ENCODE results near the gene ETNK2. TPM values are rescaled to one million over a fixed set of nuclear protein-coding genes. Genes with fewer than 3 reads are reported as not detected.

ETNK2 gene
- total and polyA plus RNA-seq, 2 of the 13 experiments (the other 11 are each of a cell fraction or from before 2014, with no cell fraction given) = 15.5 to 42.8 TPM

GRCh38 chr1:204102029-204102611 is 49.7 kb downstream of the ETNK2 start (continued):
- TF ChIP-seq ZNF276 (CRISPR knock-in tag; IDR thresholded peaks at IDR 0.05; ENCODE audit: low read depth) = no peak
- no peak for TF ChIP-seq HOXD1 (CRISPR knock-in tag; IDR thresholded peaks at IDR 0.05)
- TF ChIP-seq BRD4 (CRISPR knock-in tag; IDR thresholded peaks at IDR 0.05) = no peak
- TF ChIP-seq SNAI1 (CRISPR knock-in tag; IDR thresholded peaks at IDR 0.05; ENCODE audit: borderline replicate concordance) = no peak
- no peak for TF ChIP-seq SP4 (CRISPR knock-in tag; IDR thresholded peaks at IDR 0.05)
- TF ChIP-seq PATZ1 (CRISPR knock-in tag; IDR thresholded peaks at IDR 0.05) = peak; percentile 80
- TF ChIP-seq ZNF747 (CRISPR knock-in tag; IDR thresholded peaks at IDR 0.05; ENCODE audit: borderline replicate concordance) = no peak
- TF ChIP-seq ZNF263 (CRISPR knock-in tag; IDR thresholded peaks at IDR 0.05) = peak; percentile 96
- no peak for TF ChIP-seq ZNF180 (CRISPR knock-in tag; IDR thresholded peaks at IDR 0.05; ENCODE audit: borderline replicate concordance, low read depth)
- no peak for TF ChIP-seq ISX (CRISPR knock-in tag; conservative IDR thresholded peaks at IDR 0.05)
- no peak; the same call in 1 of the 2 replicates for TF ChIP-seq CREM (IDR thresholded peaks at IDR 0.05)
- no peak for TF ChIP-seq CREM (CRISPR knock-in tag; IDR thresholded peaks at IDR 0.05)
- TF ChIP-seq HOMEZ (CRISPR knock-in tag; IDR thresholded peaks at IDR 0.05; ENCODE audit: low read depth) = peak; percentile 13; the same call in 1 of the 2 replicates
- no peak for TF ChIP-seq SOX13 (IDR thresholded peaks at IDR 0.05)
- peak in 1 of 2 experiments; percentile 72; a peak in 2 of 4 replicates for TF ChIP-seq SOX13 (CRISPR knock-in tag; conservative IDR thresholded peaks at IDR 0.05 in 1 of 2, IDR thresholded peaks at IDR 0.05 in 1 of 2)
- no peak for TF ChIP-seq ZNF510 (CRISPR knock-in tag; IDR thresholded peaks at IDR 0.05; ENCODE audit: low read depth)
- TF ChIP-seq CHD2 (IDR thresholded peaks at IDR 0.05; ENCODE audit: low read depth, low read length) = no peak
- no peak for TF ChIP-seq STAT6 (CRISPR knock-in tag; IDR thresholded peaks at IDR 0.05; ENCODE audit: borderline replicate concordance)
